Dedifferentiated amniotic fluid mesenchymal stem cell (primary cell): ENCODE data around the gene LTB.

Source experiments
- DNase-seq: peaks from one replicate; pipeline ENCODE4 v3.0.0-alpha.2; 2016; ENCODE audit errors: extremely low spot score

The LTB gene

GRCh38 chr6:31582230-31582643 lies at the start of gene LTB:
Gene LTB, minus strand, starts transcription at chr6:31582424. Its CDS starts 7 bp downstream, at chr6:31582417.
- no peak for DNase-seq

GRCh38 chr6:31631681-31632278 lies 49.6 kb upstream of the LTB start:
- DNase-seq: no peak

GRCh38 chr6:31631209-31631608 lies 49.0 kb upstream of the LTB start:
- DNase-seq: no peak

- DNase-seq: no peak
Observed at GRCh38 chr6:31630177-31630934, 48.1 kb upstream of the LTB start.

- DNase-seq: no peak
Observed at GRCh38 chr6:31629014-31629413, 46.8 kb upstream of the LTB start.

GRCh38 chr6:31627690-31628287 lies 45.6 kb upstream of the LTB start:
- no peak for DNase-seq

- no peak for DNase-seq
Observed at GRCh38 chr6:31626952-31627351, 44.7 kb upstream of the LTB start.

- no peak for DNase-seq
Observed at GRCh38 chr6:31624070-31624469, 41.8 kb upstream of the LTB start.

- no peak for DNase-seq
Observed at GRCh38 chr6:31622684-31623091, 40.5 kb upstream of the LTB start.

GRCh38 chr6:31621991-31622390 lies 39.8 kb upstream of the LTB start:
- DNase-seq: no peak

- DNase-seq: no peak
Observed at GRCh38 chr6:31621320-31621939, 39.2 kb upstream of the LTB start.

- peak; percentile 20 for DNase-seq
Observed at GRCh38 chr6:31620586-31621319, 38.5 kb upstream of the LTB start, which contains the start of gene PRRC2A. Gene PRRC2A, plus strand, starts transcription at chr6:31620715. Its CDS starts 2,075 bp downstream, at chr6:31622790.

- peak; percentile 99 for DNase-seq
Observed at GRCh38 chr6:31619805-31620585, 37.8 kb upstream of the LTB start.

- DNase-seq: no peak
Observed at GRCh38 chr6:31617010-31617409, 34.8 kb upstream of the LTB start.

- no peak for DNase-seq
Observed at GRCh38 chr6:31615748-31616147, 33.5 kb upstream of the LTB start.

GRCh38 chr6:31614684-31615578 lies 32.7 kb upstream of the LTB start, which contains the start of gene AIF1:
Gene AIF1, plus strand, starts transcription at chr6:31615234. Its CDS starts 96 bp downstream, at chr6:31615330.
- no peak for DNase-seq

GRCh38 chr6:31614075-31614619 lies 31.9 kb upstream of the LTB start:
- DNase-seq: no peak

- DNase-seq: no peak
Observed at GRCh38 chr6:31610968-31611367, 28.7 kb upstream of the LTB start.
